ENCODE measurements around the gene RAP2B.

GRCh38 chr3:153171918-153172317, 9.9 kb downstream of the RAP2B start:
- TF ChIP-seq, protein P1, sequence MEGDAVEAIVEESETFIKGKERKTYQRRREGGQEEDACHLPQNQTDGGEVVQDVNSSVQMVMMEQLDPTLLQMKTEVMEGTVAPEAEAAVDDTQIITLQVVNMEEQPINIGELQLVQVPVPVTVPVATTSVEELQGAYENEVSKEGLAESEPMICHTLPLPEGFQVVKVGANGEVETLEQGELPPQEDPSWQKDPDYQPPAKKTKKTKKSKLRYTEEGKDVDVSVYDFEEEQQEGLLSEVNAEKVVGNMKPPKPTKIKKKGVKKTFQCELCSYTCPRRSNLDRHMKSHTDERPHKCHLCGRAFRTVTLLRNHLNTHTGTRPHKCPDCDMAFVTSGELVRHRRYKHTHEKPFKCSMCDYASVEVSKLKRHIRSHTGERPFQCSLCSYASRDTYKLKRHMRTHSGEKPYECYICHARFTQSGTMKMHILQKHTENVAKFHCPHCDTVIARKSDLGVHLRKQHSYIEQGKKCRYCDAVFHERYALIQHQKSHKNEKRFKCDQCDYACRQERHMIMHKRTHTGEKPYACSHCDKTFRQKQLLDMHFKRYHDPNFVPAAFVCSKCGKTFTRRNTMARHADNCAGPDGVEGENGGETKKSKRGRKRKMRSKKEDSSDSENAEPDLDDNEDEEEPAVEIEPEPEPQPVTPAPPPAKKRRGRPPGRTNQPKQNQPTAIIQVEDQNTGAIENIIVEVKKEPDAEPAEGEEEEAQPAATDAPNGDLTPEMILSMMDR (IDR thresholded peaks at IDR 0.05 in 4 of 5, conservative IDR thresholded peaks at IDR 0.05 in 1 of 5), result no peak
- TF ChIP-seq POLR2A (IDR thresholded peaks at IDR 0.05), result no peak

Data from gastrocnemius medialis (tissue), 4 donors.